HG03196 (cell line): Measurements from ENCODE around the gene AMELX.

ENCODE experiments used
- ATAC-seq: cut with Tn5 transposase; IDR thresholded peaks from one replicate; pipeline ENCODE4 v1.9.1; 2021; ENCODE audit not compliant: unreplicated experiment

Gene AMELX

DNA sequence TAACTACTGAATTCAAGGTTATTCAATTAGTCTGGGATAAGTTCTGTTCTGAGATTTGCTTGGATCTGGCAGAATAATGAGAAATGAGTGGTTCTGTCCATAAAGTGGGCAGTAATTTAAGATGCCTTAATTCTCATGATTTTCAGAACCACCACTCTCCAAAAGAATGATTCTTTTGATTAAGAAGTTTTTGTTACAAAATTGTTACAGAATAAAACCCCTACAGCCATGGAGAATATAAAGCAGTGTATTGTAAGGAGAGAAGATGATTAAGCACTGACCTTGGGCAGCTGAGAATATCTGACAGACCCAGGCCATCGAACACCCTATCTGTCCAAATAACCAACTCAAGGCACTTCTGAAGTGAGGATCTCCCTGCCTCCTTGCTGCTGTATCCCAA is 12.4 kb downstream of the AMELX start:
- ATAC-seq: no peak

DNA sequence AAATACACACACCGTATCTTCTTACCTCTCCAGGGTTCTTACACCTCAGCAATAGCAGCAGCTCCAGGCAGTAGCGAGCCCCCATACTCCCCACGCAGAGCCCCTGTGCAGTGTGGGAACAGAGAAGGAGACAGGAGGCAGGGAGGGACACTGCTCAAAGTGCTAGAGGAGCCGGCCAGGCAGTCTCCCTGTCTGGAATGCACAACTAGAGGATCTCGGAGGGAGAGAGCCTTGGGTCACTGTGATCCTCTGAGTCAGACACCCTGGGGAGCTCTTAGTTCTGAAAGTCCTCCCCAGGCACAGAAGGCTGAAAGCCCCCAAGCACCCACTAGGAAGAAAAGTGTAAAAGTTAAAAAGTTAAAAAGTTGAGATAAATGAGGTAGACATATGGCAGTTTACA is 16.0 kb downstream of the AMELX start:
- no peak for ATAC-seq

DNA sequence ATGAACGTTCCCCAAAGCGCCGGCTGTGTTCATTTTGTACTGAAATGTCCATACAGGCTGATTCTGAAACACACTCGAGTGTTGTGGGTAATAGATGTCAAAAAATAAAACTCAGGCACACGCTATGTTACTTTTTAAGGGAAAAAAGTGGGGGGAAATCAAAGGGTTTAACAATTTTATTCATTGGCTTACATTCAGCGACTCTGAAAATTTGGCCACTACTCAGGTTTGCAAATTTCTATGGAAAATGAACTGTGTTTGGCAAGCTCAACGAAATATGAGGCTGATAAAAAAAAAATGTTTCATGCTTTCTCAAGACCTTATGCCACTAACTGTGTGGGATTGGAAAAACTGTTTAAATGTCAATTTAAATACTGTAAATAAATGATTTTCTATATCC is 18.5 kb downstream of the AMELX start:
- ATAC-seq: no peak

DNA sequence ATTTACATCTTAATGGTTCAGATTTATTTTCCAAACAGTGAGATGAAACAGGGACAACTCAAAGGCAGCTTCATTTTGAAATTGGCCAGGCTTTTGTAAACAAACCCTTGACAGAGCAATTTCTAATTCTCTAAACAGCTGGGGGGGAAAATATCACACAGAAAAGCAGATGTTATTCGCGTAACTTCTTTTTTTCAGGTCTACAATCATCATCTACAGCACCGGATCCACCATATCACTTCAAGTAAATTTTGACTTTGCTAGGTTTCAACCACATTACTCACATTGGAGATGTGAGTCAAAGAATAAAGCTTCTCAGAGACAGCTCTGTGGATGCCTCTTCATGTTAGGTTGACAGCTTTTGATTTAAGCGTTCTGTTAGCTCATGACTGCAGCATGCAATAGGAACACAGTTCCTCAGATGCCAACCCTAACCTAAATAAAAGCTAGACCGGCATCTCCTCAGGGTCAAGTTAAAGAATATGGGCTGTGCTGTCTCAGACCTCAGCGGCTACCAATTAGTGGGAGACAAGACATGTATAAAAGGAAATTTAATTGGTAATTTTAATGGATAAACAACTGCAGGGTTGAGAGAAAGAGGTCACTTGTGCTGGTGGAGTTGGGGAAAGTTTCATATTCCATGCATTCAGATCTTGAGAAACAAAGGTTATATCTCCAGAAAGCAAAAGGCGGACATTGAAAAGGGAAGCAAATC is 26.8 kb downstream of the AMELX start:
- ATAC-seq: no peak

DNA sequence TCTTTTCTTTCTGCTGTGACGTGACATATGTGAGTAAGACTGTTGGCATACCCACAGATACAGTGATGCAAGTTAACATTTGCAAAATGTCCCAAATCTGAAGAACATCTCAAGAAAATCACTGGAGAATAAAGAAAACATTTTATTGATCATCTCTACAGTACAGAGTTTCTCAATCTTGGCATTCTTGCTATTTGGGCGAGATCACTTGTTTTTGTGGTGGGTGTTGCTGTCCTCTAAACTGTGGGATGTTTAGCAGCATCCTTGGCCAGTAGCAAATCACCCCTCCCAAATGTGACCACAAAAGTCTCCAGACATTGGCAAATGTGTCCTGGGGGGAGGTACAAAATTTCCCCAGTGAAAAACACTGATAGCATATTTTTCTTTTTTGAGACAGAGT is 28.8 kb downstream of the AMELX start:
- no peak for ATAC-seq

DNA sequence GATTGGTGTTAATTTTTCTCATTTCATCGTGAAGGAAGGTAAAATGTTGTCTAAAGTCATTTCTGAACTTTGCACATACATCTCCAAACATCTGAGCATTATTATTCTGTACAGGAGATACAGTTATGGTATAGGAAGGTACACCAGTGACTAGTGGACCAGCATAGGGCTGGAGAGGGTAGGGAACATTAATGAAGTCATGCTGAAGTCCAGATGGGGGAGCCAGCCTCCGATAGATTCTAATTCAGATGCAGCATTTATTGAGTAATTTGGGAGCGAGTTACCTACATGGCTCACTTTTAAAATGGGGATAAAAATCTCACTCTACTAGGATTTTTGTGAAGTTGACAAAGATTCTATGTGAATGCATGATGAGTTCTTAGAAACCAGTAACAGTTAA is 34.9 kb downstream of the AMELX start:
- ATAC-seq: no peak

DNA sequence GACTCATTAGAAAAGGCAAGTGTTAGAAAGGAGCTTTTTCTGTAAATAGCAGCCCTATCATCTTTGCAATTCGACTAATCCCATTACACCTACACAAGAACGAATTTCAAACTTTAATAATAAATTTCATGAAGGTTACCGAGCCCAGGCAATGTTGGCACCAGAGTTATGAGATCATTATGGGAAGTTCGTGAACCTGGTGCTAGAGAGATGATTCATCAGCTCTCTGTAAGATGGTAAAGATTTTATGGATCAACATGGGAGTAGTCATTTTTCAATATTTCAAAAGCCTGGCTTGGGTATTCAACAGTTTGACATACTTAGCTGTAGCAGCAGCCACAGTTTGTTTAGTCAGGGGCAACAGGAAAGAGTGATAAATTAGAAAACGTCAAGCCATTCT is 35.8 kb downstream of the AMELX start:
- no peak for ATAC-seq

DNA sequence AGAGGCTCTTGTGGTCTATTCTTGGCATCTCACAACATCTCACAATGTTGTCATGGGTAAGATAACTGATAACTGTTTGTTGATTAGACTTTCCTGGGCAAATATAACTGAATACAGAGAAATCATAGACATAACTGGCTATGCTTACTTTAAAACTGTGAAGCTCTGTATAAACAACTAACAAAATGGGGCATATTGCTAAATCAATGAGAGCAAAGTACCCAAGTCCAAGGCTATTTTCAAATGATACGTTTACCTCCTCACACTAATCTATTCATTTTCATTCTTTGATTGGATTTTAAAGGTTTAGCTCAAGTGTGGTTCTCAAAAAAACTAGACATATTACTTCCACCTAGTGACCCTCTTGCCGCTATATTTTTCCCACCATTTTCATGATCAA is 38.6 kb downstream of the AMELX start:
- ATAC-seq: no peak

DNA sequence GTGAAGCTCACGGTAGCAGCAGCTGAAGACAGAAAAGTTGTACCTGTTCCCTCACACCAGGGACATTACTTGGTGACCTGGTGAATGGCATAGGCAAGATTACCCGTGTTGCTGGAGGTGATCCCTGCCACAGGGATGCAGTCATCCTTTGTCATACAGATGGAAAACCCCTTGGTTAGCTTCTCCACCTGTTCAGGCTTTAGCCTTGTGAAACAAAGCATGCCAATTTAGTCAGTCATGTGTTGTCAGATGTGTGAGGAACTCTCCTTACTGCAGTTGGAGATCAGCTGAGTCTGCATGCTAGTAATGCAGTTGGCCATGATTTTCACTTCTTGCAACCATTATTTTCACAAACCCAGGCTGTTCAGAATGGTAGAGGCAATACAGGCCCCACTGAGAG is 41.0 kb downstream of the AMELX start:
- no peak for ATAC-seq

DNA sequence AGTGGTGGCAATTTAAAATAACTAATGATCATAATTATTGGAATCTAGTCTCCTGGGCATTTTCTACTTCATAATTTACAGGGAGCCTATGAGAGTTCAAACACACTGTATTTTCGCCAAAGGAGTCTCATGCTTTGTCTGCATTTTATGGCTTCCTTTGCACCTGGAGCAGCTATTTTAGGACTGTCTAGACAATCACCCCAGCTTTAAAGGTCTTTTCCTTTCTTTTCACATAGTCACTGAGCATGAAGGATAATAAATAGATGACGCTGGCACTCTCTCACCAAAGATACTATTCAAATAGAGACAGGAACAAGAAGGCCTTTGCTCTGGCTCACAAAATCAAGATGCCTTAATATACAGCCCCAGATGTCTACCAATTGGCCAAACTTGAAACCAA is 43.0 kb downstream of the AMELX start:
- no peak for ATAC-seq

DNA sequence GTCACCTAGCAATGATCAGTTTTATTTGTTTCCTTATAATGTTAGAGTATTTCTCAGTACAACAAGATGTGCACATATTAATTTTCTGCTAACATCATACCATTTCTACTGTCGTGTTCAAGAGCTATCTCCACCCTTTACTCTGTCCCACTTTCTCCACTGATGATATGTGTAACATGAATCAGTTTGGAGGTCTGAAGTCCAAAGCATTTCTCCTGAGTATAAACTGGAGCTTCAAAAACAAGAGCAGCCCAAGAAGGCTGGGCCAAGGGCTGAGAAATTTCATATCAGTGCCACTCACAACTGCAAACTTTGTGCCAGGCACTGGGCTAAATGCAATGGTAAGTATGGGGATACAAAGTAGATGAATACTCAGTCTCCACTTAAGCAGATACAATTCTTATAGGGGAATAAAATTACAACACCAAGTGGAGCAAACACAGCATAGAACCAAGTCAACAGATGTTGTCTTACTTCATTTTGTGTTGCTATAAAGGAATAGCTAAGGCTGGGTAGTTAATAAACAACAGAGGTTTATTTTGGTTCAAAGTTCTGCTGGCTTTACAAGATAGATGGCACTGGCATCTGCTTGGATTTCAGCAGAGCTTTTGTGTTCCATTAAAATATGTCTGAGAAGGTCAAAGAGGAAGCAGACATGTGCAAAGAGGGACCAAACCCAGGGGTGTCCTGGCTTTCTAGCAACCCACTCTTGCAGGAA is 44.2 kb downstream of the AMELX start:
- no peak for ATAC-seq

DNA sequence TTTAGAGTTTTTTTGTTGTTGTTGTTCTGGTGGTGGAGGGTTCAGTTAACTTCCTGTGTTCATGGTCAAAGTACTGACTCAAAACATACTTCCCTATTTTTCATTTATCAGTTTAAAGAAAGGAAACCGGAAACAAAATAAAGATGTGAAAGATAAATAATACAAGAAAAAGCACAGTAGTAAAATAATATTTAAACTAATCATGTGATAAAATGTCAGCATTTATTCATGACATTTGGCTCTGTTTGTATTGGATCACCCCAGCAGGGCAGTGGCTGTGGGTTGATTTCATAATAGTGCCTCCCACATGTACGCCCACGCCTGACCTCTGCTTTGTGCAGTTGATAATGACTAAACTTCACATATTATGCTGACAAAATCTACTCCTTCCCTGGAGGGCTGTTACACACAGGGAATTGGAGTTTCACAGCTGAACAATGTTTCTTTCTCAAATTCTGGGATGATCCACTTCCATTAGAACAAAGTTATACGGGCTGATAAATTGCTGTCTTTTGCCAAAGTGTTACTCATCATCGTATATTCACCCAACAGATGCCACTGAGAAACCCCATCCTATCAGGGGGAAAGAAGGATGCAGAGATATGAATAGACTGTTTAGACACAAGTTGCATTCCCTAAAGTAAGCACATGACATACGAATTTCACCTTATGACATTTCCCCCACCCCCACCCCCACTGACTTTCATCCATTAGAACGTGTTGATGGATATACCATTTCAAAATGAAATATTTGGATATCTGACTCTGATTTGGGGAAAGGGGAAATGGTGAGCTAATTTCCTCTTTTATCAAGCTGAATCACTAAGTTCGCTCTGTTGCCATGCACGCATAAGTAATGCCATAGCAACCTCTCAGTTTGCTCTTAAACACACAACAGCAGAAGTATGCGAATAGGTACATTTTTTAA is 48.3 kb downstream of the AMELX start:
- ATAC-seq: peak; percentile 72

DNA sequence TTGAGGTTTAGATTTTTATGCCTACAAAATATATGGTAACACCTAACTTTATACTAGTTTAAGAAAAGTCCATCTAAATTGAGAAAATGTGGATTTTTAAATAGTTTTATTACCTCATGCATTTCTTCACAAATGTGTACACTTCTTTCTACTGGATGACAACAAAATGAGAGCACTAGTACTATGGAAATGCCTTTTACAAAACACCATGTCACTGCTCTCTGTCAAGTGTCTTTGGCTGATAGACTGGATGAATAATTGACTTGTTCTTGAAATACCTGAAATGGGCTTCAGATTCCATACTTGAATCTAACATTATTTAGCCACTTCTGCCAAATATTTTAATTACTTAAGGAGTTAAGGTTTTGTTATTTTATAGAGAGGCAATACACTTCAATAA is 49.5 kb downstream of the AMELX start:
- ATAC-seq: no peak

DNA sequence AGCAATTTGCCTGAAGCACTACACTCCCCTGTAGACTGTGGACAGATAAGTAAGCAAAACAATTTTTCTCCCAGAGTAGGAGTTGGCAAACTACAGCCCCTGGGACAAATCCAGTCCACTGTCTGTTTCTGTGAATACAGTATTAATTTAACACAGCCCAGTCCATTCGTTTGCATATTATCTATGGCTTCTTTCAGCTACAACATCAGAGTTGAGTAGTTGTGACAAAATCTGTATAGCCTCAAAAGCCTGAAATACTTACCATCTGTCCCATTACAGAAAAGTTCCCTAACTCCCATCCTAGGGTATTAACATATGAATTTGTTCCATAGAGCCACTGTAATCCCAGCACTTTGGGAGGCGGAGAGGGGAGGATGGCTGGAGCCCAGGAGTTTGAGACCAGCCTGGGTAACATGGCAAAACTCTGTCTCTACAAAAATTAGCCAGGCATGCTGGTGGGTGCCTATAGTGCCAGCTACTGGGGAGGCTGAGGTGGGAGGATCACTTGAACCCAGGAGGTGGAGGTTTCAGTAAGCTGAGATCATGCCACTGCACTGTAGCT is 53.0 kb downstream of the AMELX start:
- no peak for ATAC-seq

DNA sequence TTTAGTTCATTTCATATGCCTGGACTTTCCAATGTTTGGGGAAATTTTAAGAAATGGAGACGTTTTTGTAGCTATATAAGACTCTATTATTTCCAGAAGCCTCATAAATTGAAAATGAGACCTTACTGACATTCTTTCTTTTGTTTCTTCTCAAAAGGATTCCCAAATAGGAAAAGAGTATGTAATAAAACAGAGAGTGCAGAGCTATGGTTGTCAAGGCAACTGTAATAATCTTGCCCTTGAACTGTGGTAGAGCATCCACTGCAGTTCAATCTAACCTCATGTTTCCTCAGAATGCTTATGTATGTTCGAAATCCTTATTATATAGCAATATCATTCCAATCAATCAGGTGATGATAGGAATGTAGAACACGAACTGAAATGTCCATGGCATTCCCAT is 54.1 kb downstream of the AMELX start:
- ATAC-seq: no peak

DNA sequence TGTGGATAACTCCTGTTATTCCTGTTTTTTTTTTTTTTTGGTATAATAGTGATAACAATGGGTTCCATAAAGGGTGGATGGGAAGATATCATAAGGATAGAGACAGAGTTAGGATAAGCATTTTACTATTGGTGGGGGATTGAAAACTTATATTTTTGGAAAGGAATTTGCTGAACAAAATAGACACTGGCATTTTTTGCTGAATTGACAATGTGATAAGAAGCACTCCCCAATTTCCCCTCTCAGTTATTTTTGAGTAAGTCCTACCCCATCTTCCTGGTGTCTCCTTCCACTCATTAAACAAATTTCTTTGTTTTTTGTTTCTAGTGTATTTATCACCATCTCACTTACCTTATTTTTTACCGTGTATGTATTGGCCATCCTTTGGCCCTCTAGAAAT is 55.8 kb downstream of the AMELX start:
- no peak for ATAC-seq

DNA sequence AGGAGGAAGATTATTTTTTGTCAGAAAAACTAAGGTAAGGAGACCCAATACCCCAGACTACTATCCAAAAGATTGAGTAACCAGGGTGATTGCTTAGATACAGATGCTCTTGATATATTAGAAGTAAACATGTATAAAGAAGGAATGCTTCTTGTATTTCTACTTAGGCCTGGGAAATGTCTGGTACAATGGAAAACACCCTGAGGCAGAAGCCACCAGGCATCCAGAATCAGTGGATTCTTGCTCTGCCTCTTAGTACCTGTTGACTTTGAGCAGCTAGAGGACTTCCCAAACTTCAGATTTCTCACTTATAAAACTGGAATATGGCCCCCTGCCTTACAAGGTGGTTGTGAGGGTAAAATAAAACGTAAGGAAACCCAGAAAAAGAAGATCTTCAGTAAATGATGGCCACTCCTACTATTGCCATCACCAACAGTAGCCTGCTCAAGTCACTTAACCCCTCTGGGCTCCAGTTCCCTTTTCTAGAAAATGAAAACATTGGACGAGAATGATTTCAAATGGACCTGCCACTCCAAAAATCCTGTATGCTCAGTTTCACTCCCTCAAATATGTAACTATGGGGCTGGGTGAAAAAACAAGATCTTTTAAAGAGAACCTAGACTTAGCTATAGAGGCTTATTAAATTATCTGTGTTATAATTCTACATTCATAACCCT is 56.6 kb downstream of the AMELX start:
- ATAC-seq: no peak
